ENCODE results near the gene FMN1. TPM values are rescaled to one million over a fixed set of nuclear protein-coding genes. Genes with fewer than 3 reads are reported as not detected.

FMN1 gene
- total RNA-seq, 1 experiment from 2014 or later, result 21.9 TPM

- DNase-seq (ENCODE audit: low read depth), result no peak
These were observed 38.7 kb downstream of the FMN1 start for GRCh38 chr15:33155691-33156420.

GRCh38 chr15:33154351-33155166, 40.0 kb downstream of the FMN1 start:
- DNase-seq (ENCODE audit: low read depth), result peak; percentile 100

GRCh38 chr15:33153548-33153947, 41.0 kb downstream of the FMN1 start:
- DNase-seq (ENCODE audit: low read depth), result no peak

GRCh38 chr15:33152502-33153109, 41.9 kb downstream of the FMN1 start:
- DNase-seq (ENCODE audit: low read depth), result peak; percentile 83

GRCh38 chr15:33150971-33151370, 43.5 kb downstream of the FMN1 start:
- DNase-seq (ENCODE audit: low read depth), result no peak

GRCh38 chr15:33150431-33150941, 44.0 kb downstream of the FMN1 start:
- DNase-seq (ENCODE audit: low read depth), result no peak

- DNase-seq (ENCODE audit: low read depth), result peak; percentile 71
These were observed 44.6 kb downstream of the FMN1 start for GRCh38 chr15:33149919-33150318.

GRCh38 chr15:33148129-33148751, 46.3 kb downstream of the FMN1 start:
- DNase-seq (ENCODE audit: low read depth), result no peak

- DNase-seq (ENCODE audit: low read depth), result no peak
These were observed 48.5 kb downstream of the FMN1 start for GRCh38 chr15:33146051-33146450.

- no peak for DNase-seq (ENCODE audit: low read depth)
These were observed 49.1 kb downstream of the FMN1 start for GRCh38 chr15:33145447-33145846.

- no peak for DNase-seq (ENCODE audit: low read depth)
These were observed 51.8 kb downstream of the FMN1 start for GRCh38 chr15:33142708-33143107.

- peak; percentile 81 for DNase-seq (ENCODE audit: low read depth)
These were observed 56.5 kb downstream of the FMN1 start for GRCh38 chr15:33138000-33138399.

GRCh38 chr15:33137101-33137500, 57.4 kb downstream of the FMN1 start:
- DNase-seq (ENCODE audit: low read depth), result no peak

GRCh38 chr15:33136353-33136752, 58.2 kb downstream of the FMN1 start:
- DNase-seq (ENCODE audit: low read depth), result peak; percentile 51

- DNase-seq (ENCODE audit: low read depth), result peak; percentile 71
These were observed 59.1 kb downstream of the FMN1 start for GRCh38 chr15:33135355-33135781.

GRCh38 chr15:33132722-33133345, 61.7 kb downstream of the FMN1 start:
- peak; percentile 82 for DNase-seq (ENCODE audit: low read depth)

GRCh38 chr15:33132233-33132580, 62.3 kb downstream of the FMN1 start:
- DNase-seq (ENCODE audit: low read depth), result no peak

GRCh38 chr15:33131552-33132232, 62.8 kb downstream of the FMN1 start:
- DNase-seq (ENCODE audit: low read depth), result peak; percentile 94

GRCh38 chr15:33126559-33127290, 67.8 kb downstream of the FMN1 start:
- DNase-seq (ENCODE audit: low read depth), result peak; percentile 99

All from LHCN-M2 (cell line).